ENCODE data around the gene BORCS5.
"Not testable (repeated sequence)": the region's sequence is repeated elsewhere in the genome, so short reads cannot be mapped to it uniquely, and the experiment has no call there.

The BORCS5 gene

GRCh38 chr12:12397184-12397583 is 40.3 kb downstream of the BORCS5 start:
- no peak for DNase-seq

- no peak for DNase-seq
Observed at GRCh38 chr12:12398026-12398859, 41.4 kb downstream of the BORCS5 start.

- no peak for DNase-seq
Observed at GRCh38 chr12:12399161-12399560, 42.3 kb downstream of the BORCS5 start.

- no peak for DNase-seq
Observed at GRCh38 chr12:12399776-12400305, 43.0 kb downstream of the BORCS5 start.

- DNase-seq: no peak
Observed at GRCh38 chr12:12400793-12401192, 43.9 kb downstream of the BORCS5 start.

GRCh38 chr12:12403264-12404248 is 46.7 kb downstream of the BORCS5 start:
- DNase-seq: no peak

GRCh38 chr12:12404297-12404696 is 47.4 kb downstream of the BORCS5 start:
- DNase-seq: no peak

- no peak for DNase-seq
Observed at GRCh38 chr12:12405882-12406281, 49.0 kb downstream of the BORCS5 start.

GRCh38 chr12:12406762-12407161 is 49.9 kb downstream of the BORCS5 start:
- DNase-seq: no peak

GRCh38 chr12:12408265-12408690 is 51.4 kb downstream of the BORCS5 start:
- no peak for DNase-seq

GRCh38 chr12:12409337-12409736 is 52.5 kb downstream of the BORCS5 start:
- DNase-seq: not testable (repeated sequence)

GRCh38 chr12:12415886-12416285 is 59.0 kb downstream of the BORCS5 start:
- no peak for DNase-seq

GRCh38 chr12:12419165-12419564 is 62.3 kb downstream of the BORCS5 start:
- not testable (repeated sequence) for DNase-seq

GRCh38 chr12:12423367-12423766 is 66.5 kb downstream of the BORCS5 start:
- DNase-seq: no peak

- no peak for DNase-seq
Observed at GRCh38 chr12:12425001-12425400, 68.1 kb downstream of the BORCS5 start.

GRCh38 chr12:12425616-12426015 is 68.7 kb downstream of the BORCS5 start:
- no peak for DNase-seq

GRCh38 chr12:12427568-12427967 is 70.7 kb downstream of the BORCS5 start:
- DNase-seq: no peak

GRCh38 chr12:12428047-12428446 is 71.2 kb downstream of the BORCS5 start:
- DNase-seq: no peak

GRCh38 chr12:12428961-12429657 is 72.2 kb downstream of the BORCS5 start:
- no peak for DNase-seq

GRCh38 chr12:12432364-12432763 is 75.5 kb downstream of the BORCS5 start:
- DNase-seq: no peak

- DNase-seq: no peak
Observed at GRCh38 chr12:12433203-12433731, 76.4 kb downstream of the BORCS5 start.

- DNase-seq: no peak
Observed at GRCh38 chr12:12436831-12437345, 80.0 kb downstream of the BORCS5 start.

Data from activated T-cell treated with anti-CD3 and anti-CD28 coated beads for 4 hours (primary cell).